ENCODE measurements around the gene CACNG4. TPM values are rescaled to one million over a fixed set of nuclear protein-coding genes. Genes with fewer than 3 reads are reported as not detected.

The CACNG4 gene
- total RNA-seq, 1 donor from 2014 or later = 1.2 TPM

GRCh38 chr17:67041941-67042899 is 77.7 kb downstream of the CACNG4 start:
- no peak for DNase-seq (ENCODE audit: low spot score)

- no peak for DNase-seq (ENCODE audit: low spot score)
These were observed 78.8 kb downstream of the CACNG4 start for GRCh38 chr17:67043283-67043682.

- DNase-seq (ENCODE audit: low spot score) = no peak
These were observed 79.7 kb downstream of the CACNG4 start, which contains the start of gene CACNG1 for GRCh38 chr17:67044016-67044772. TSS of gene CACNG1 (plus strand) at chr17:67044554. CDS start at chr17:67044661, 107 bp downstream.

- DNase-seq (ENCODE audit: low spot score) = no peak
These were observed 80.4 kb downstream of the CACNG4 start for GRCh38 chr17:67044940-67045339.

- DNase-seq (ENCODE audit: low spot score) = no peak
These were observed 81.9 kb downstream of the CACNG4 start for GRCh38 chr17:67046398-67046797.

- DNase-seq (ENCODE audit: low spot score) = no peak
These were observed 82.9 kb downstream of the CACNG4 start for GRCh38 chr17:67047382-67047781.

GRCh38 chr17:67049025-67049739 is 84.7 kb downstream of the CACNG4 start:
- no peak for DNase-seq (ENCODE audit: low spot score)

GRCh38 chr17:67050066-67050465 is 85.6 kb downstream of the CACNG4 start:
- DNase-seq (ENCODE audit: low spot score) = no peak

GRCh38 chr17:67050471-67051154 is 86.1 kb downstream of the CACNG4 start:
- no peak for DNase-seq (ENCODE audit: low spot score)

GRCh38 chr17:67051155-67051538 is 86.6 kb downstream of the CACNG4 start:
- no peak for DNase-seq (ENCODE audit: low spot score)

- DNase-seq (ENCODE audit: low spot score) = no peak
These were observed 87.3 kb downstream of the CACNG4 start for GRCh38 chr17:67051837-67052236.

- DNase-seq (ENCODE audit: low spot score) = no peak
These were observed 88.4 kb downstream of the CACNG4 start for GRCh38 chr17:67052720-67053437.

- DNase-seq (ENCODE audit: low spot score) = no peak
These were observed 89.0 kb downstream of the CACNG4 start for GRCh38 chr17:67053438-67054000.

GRCh38 chr17:67054011-67054591 is 89.6 kb downstream of the CACNG4 start:
- DNase-seq (ENCODE audit: low spot score) = no peak

- DNase-seq (ENCODE audit: low spot score) = no peak
These were observed 90.1 kb downstream of the CACNG4 start for GRCh38 chr17:67054608-67055007.

- DNase-seq (ENCODE audit: low spot score) = no peak
These were observed 90.5 kb downstream of the CACNG4 start for GRCh38 chr17:67055041-67055443.

- DNase-seq (ENCODE audit: low spot score) = no peak
These were observed 91.6 kb downstream of the CACNG4 start for GRCh38 chr17:67055811-67056745.

GRCh38 chr17:67056746-67057490 is 92.4 kb downstream of the CACNG4 start:
- DNase-seq (ENCODE audit: low spot score) = no peak

Measured in umbilical cord (tissue), 2 donors.